IPS DF 4.7 (cell line): ENCODE measurements around the gene NYAP2.

ENCODE experiments used
- DNase-seq: peaks from one replicate; pipeline ENCODE4 v3.0.0-alpha.2; 2013; ENCODE audit warnings: low spot score; ENCODE audit errors: extremely low read depth

The NYAP2 gene

GRCh38 chr2:225428360-225428759 is 28.9 kb downstream of the NYAP2 start:
- no peak for DNase-seq

- DNase-seq: no peak
Observed at GRCh38 chr2:225429717-225430116, 30.2 kb downstream of the NYAP2 start.

GRCh38 chr2:225431105-225431863 is 31.8 kb downstream of the NYAP2 start:
- DNase-seq: no peak

- no peak for DNase-seq
Observed at GRCh38 chr2:225434014-225434413, 34.5 kb downstream of the NYAP2 start.

GRCh38 chr2:225437319-225437718 is 37.8 kb downstream of the NYAP2 start:
- no peak for DNase-seq

GRCh38 chr2:225438248-225438647 is 38.7 kb downstream of the NYAP2 start:
- DNase-seq: no peak

GRCh38 chr2:225452677-225453076 is 53.2 kb downstream of the NYAP2 start:
- DNase-seq: no peak

- no peak for DNase-seq
Observed at GRCh38 chr2:225454412-225454811, 54.9 kb downstream of the NYAP2 start.

GRCh38 chr2:225456619-225457260 is 57.2 kb downstream of the NYAP2 start:
- DNase-seq: no peak

- no peak for DNase-seq
Observed at GRCh38 chr2:225457482-225457881, 58.0 kb downstream of the NYAP2 start.

GRCh38 chr2:225458431-225459117 is 59.1 kb downstream of the NYAP2 start:
- no peak for DNase-seq

- DNase-seq: no peak
Observed at GRCh38 chr2:225462417-225462816, 62.9 kb downstream of the NYAP2 start.

- no peak for DNase-seq
Observed at GRCh38 chr2:225462945-225463344, 63.4 kb downstream of the NYAP2 start.

- DNase-seq: no peak
Observed at GRCh38 chr2:225463449-225463848, 63.9 kb downstream of the NYAP2 start.

GRCh38 chr2:225464346-225465025 is 65.0 kb downstream of the NYAP2 start:
- no peak for DNase-seq

- peak; percentile 44 for DNase-seq
Observed at GRCh38 chr2:225465827-225466226, 66.3 kb downstream of the NYAP2 start.

- DNase-seq: no peak
Observed at GRCh38 chr2:225466891-225467604, 67.5 kb downstream of the NYAP2 start.

GRCh38 chr2:225468131-225468530 is 68.6 kb downstream of the NYAP2 start:
- no peak for DNase-seq

GRCh38 chr2:225471039-225471438 is 71.5 kb downstream of the NYAP2 start:
- DNase-seq: no peak

GRCh38 chr2:225471482-225471881 is 72.0 kb downstream of the NYAP2 start:
- DNase-seq: no peak

- no peak for DNase-seq
Observed at GRCh38 chr2:225472161-225472560, 72.7 kb downstream of the NYAP2 start.
